HEK293T (cell line): ENCODE data around the gene TENT4A.

Source experiments
- ARNT ChIP-seq: fragments of 450-650 bp; IDR thresholded peaks from 2 replicates; pipeline ENCODE4 v1.6.1; 2017; ENCODE audit warnings: mild to moderate bottlenecking
- BHLHE40 ChIP-seq: fragments of 450-650 bp; IDR thresholded peaks from 2 replicates; pipeline ENCODE4 v1.6.1; 2016; ENCODE audit warnings: mild to moderate bottlenecking, moderate library complexity, borderline replicate concordance
- CTBP1 ChIP-seq: fragments of 450-650 bp; IDR thresholded peaks from 2 replicates; pipeline ENCODE4 v1.6.1; 2016; ENCODE audit warnings: borderline replicate concordance
- ELF4 ChIP-seq: fragments of 450-650 bp; IDR thresholded peaks from 2 replicates; pipeline ENCODE4 v1.6.1; 2017; ENCODE audit warnings: antibody characterized with exemption
- FOXK2 ChIP-seq: fragments of 450-650 bp; IDR thresholded peaks from 2 replicates; pipeline ENCODE4 v1.6.1; 2016; ENCODE audit warnings: mild to moderate bottlenecking
- FOXM1 ChIP-seq: fragments of 450-650 bp; IDR thresholded peaks from 2 replicates; pipeline ENCODE4 v1.6.1; 2017; ENCODE audit warnings: mild to moderate bottlenecking, borderline replicate concordance
- HDGF ChIP-seq: fragments of 450-650 bp; IDR thresholded peaks from 2 replicates; pipeline ENCODE4 v1.6.1; 2017; ENCODE audit warnings: antibody characterized with exemption, borderline replicate concordance
- NFRKB ChIP-seq: fragments of 450-650 bp; IDR thresholded peaks from 2 replicates; pipeline ENCODE4 v1.6.1; 2016; ENCODE audit warnings: mild to moderate bottlenecking, moderate library complexity
- PKNOX1 ChIP-seq: fragments of 450-650 bp; IDR thresholded peaks from 2 replicates; pipeline ENCODE4 v1.6.1; 2016
- SP1 ChIP-seq: fragments of 450-650 bp; IDR thresholded peaks from 2 replicates; pipeline ENCODE4 v1.6.1; 2017
- SUZ12 ChIP-seq: fragments of 450-650 bp; IDR thresholded peaks from 2 replicates; pipeline ENCODE4 v1.6.1; 2016; ENCODE audit warnings: mild to moderate bottlenecking
- TARDBP ChIP-seq: fragments of 450-650 bp; IDR thresholded peaks from 2 replicates; pipeline ENCODE4 v1.6.1; 2016
- ZNF384 ChIP-seq: fragments of 450-650 bp; IDR thresholded peaks from 2 replicates; pipeline ENCODE4 v1.6.1; 2016

DNA sequence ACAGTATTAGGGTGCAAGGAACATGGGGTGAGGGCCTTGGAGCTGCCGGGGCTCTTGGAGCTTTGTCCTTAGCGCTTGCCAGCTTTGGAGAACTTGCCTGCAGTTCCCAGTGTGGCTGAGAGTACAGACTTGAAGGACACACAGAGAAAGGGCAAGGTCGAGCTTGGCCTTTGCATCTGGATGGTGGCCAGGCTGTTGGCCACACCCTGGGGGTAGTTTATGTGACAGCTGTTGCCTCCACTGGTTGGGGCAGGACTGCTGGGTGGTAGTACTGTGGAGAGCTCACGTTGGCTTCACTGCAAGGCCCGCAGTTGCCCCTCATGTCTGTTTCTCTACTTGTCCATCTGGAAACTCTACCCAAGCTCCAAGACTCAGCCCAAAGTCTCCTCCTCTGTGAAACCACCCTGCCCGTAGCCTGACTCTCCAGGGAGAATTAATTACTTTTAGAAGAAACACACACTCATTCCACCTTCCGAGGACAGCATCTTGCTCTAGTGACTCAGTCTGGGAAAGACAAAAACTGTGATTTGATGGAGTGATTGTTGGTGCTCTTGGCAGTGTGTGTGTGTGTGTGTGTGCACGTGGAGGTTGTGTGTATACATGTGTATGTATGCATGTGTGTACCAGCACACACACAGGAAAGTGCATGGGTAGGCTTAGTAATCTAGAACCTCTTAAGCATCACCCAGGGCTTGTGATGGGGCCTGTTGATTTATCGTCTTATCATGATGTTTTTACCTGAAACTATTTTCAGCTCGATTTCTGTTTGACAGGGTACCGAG lies 57.8 kb downstream of the TENT4A start:
- TF ChIP-seq SUZ12 (no peak), FOXM1 (no peak), PKNOX1 (no peak), SP1 (no peak), ARNT (no peak), ELF4 (no peak), HDGF (no peak), FOXK2 (no peak), BHLHE40 (no peak), NFRKB (no peak), CTBP1 (no peak), ZNF384 (no peak), TARDBP (no peak)
